Endometrial microvascular endothelial cells (primary cell): ENCODE results near the gene USP9X. TPM values are rescaled to one million over a fixed set of nuclear protein-coding genes. Genes with fewer than 3 reads are reported as not detected.
"Not testable (repeated sequence)": the region's sequence is repeated elsewhere in the genome, so short reads cannot be mapped to it uniquely, and the experiment has no call there.

Experiments used
- in situ Hi-C: cut with HindIII; loops from 2 replicates; pipeline ENCODE4 v1.10.0; 2017; ENCODE audit warnings: low sequenced_read_pairs, low pct_unique_long_range_greater_than_20kb; ENCODE audit errors: inconsistent ontology term
- total RNA-seq: library from RNA; depleted of rRNA; stranded (reverse); fragments of >200 nt; gene quantifications from one replicate; pipeline ENCODE4 v1.2.3, GENCODE V29; 2015; ENCODE audit errors: inconsistent ontology term

USP9X gene
- total RNA-seq, 1 donor from 2014 or later = 56.0 TPM

DNA sequence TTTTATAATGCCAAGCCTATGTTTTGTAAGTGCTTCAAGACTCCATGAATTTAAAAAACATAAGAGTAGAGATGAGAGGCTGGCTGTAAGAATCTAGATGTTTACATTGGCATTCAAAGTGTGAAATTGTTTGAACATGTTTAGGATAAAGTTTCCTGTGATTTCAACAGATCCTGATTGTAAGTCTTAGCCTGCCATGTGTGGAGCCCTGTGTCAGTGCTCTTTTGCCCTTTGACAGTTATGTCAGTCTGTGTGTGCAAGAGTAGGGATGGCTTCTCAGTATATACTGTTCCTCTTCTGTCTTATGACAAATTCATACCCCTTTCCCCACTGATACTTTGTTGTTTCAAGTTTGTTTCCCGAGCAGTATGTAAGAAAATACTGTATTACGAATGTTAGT, 68.2 kb downstream of the USP9X start:
- in situ Hi-C loops = no loop called here

DNA sequence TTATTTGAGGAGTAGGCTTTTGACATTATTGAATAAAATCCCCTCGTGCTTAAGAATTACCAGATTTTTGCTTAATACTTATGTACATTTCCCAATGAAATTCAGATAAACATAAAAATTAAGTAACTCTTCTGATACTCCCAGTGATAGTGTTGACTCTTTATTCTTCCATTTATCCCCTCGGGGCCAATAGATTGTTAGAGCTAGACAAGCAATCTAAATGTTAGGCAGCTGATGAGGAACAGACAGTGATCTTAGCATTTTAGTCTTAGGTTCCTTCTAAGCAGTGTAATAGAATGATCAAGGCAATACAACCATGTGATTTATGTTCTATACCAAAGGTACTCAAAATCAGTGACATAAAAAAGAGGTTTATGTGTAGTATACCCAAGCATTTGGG, 68.7 kb downstream of the USP9X start:
- in situ Hi-C loops = no loop called here

DNA sequence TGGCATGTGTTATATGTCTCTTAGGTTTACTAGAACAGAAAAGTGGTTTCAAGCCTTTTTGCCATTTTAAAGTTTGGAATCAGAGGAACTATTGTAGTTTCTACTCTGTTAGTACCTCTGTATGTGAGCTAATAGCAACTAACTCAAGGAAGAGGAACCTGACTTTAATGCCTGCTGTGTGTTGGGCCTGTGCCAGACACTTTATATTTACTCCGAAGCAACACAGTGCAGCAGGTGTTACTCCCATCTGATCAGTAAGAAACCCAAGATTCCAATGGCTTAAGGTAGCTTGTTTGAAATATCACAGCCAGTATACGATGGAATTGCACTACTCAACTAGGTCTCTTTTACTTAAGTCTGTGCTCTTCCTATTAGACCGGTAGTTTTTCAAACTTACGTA, 79.2 kb downstream of the USP9X start:
- in situ Hi-C loops = no loop called here

DNA sequence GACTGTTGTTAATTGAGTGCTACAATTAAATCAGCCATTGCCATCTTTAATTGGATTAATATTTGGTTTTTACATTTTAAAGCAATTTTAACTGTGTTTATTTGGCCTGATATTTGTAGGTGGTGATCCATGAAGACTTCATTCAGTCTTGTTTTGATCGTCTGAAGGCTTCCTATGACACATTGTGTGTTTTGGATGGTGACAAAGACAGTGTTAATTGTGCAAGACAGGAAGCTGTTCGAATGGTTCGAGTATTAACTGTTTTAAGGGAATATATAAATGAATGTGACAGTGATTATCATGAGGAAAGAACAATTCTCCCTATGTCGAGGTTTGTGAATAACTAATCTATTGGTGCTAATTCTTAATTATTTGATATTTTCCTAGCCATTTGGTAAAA, 82.6 kb downstream of the USP9X start:
- in situ Hi-C loops = no loop called here

DNA sequence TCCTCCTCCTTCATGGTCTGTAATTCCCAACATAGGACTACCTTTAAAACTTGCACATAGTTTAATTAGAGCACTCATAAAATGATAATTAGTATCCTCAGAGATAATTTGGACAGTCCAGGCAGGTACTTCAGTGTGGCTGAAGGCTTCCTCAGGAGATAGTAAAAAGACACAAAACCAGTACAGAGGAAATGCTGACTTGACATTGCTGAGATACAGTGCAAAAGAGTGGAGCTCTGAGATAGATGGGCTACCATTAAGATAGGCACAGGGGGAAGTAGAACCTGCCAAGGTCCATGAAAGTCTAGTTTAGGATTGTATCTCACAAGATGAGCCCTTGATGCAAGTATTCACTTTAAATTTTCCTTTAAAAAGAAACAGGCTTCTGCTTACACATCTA, 91.0 kb downstream of the USP9X start:
- in situ Hi-C loops = no loop called here

DNA sequence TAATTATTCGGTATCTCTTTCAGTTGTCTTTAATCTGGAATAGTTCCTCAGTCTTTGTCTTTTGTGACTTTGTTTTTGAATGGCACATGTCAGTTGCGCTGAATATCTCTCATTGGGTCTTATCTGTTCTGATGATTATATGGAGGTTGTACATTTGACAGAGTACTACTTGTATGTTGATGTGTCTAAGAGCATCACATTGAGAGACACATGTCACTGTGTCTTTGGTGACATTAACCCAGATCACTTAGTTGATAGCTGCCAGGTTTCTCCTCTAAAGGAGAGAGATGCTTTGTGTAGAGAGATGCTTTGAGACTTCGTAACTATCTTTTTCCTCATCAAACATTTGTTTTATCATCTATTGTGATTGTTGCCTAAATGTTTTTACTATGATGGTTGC, 92.1 kb downstream of the USP9X start:
- in situ Hi-C loops = no loop called here

DNA sequence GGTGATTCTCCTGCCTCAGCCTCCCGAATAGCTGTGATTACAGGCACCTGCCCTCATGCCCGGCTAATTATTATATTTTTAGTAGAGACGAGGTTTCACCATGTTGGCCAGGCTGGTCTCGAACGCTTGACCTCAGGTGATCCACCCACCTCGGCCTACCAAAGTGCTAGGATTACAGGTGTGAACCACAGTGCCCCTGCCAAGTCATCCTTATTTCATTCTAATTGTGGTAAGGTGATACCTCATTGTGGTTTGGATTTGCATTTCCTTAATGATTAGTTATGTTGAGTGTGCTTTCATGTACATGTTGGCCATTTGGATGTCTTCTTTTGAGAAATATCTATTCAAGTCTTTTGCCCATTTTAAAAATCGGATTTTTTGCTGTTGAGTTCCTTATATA, 93.0 kb downstream of the USP9X start:
- in situ Hi-C loops = no loop called here

DNA sequence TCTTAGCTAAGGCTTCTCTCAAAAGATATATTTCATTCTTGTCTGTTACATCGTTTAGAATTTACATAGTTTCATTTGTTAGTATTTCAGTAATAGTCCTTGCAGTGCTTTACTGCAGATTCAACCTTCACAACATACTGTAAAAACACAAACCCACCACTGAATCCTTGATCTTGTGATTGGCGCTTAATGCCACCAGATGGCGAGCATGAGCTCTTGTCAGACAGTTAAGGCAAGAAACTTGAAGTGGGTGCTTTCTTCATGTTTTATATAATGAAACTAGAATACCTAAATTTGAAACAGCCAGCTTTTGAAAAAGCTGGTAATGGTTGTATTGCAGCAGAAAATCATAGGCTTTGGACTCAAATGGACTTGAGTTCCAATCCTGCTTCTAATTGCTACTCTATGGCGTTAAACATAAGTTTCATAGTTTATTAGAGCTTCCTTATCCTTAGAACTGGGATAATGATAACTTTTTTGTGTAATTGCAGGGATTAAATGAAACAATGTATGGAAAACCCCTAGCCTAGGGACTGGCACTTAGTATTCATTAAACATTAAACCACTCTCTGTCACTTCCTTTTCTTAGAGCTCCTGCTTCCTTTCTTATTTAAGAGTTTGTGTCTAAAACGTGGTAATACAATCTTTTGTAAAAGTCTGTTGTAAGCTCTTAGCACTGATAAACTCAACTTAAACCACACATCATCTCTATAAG, 95.1 kb downstream of the USP9X start:
- in situ Hi-C loops = no loop called here

DNA sequence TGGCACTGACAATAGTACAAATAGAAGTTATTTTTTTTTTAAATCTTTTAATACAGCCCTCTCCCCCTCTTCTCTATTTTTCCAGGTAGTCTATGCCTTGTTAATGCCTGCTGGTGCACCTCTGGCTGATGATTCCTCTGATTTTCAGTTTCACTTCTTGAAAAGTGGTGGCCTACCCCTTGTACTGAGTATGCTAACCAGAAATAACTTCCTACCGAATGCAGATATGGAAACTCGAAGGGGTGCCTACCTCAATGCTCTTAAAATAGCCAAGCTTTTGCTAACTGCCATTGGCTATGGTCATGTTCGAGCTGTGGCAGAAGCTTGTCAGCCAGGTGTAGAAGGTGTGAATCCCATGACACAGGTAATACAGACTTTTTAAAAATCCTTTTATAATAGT, 99.1 kb downstream of the USP9X start:
- in situ Hi-C loops = no loop called here

DNA sequence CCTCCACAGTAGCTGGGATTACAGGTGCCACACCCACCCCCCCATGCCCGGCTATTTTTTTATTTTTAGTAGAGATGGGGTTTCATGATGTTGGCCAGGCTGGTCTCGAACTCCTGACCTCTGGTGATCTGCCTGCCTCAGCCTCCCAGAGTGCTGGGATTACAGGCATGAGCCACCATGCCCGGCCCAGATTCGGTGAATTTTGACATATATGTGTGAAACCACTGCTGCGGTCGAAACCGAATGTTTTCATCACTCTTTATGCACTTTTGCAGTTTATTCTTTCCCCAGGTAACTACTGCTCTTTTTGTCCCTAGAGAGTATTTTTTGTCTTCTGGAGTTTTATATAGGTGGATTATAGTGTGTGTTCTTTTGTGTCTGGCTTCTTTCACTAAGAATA, 101.7 kb downstream of the USP9X start:
- in situ Hi-C loops = not testable (repeated sequence)

DNA sequence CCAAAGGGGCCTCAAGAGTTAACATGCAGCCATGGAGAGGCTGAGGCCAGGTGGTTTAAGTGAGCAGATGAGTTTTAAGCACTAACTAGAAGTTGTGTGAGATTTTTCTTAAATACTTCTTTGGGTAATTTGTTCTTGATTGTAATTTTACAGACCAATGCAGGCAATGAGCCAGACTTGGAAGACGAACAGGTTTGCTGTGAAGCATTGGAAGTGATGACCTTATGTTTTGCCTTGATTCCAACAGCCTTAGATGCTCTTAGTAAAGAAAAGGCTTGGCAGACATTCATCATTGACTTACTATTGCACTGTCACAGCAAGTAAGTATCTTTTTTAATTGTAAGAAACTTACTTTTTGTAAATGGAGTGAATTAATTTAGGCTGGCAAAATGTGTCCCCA, 103.9 kb downstream of the USP9X start:
- in situ Hi-C loops = no loop called here

DNA sequence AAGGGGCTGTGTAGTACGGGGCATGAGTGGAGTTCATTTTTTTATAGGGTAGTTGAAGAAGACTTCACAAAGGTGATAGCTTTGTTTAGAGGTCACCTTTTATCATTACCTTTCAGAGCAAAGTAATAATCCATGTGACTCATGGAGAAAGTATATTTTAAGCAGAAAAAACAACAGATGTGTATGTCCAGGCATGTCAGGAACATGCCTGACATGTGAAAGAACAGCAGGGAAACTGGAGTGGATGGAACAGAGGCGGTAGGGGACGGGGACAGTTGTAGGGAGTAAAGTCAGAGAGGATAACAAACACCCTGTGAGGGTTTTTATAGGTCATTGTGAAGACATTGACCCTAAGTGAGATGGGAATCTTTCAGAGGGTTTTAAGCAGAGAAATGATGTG, 107.6 kb downstream of the USP9X start:
- in situ Hi-C loops = no loop called here

DNA sequence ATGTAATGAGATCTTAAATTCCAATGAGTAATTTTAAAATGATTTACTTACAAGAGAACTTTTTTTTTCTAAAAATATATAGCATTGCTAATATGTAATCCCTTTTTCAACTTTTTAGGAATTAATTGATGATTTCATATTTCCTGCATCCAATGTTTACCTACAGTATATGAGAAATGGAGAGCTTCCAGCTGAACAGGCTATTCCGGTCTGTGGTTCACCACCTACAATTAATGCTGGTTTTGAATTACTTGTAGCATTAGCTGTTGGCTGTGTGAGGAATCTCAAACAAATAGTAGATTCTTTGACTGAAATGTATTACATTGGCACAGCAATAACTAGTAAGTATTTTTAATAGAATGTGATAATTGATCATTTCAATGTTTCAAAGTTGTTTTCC, 113.2 kb downstream of the USP9X start:
- in situ Hi-C loops = no loop called here

DNA sequence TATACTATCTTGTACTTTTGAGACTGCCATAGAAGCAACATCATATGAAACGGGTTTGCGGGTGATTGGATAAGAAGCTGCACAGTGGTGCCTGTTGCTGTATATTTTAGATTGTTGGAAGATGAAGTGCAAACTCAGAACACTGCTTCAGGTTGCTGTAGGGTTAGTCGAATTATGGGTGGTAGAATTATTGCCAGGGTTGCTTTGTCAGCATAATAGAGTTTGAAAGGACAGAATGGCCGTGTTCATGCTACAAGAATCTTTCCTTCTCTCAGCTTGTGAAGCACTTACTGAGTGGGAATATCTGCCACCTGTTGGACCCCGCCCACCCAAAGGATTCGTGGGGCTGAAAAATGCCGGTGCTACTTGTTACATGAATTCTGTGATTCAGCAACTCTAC, 115.5 kb downstream of the USP9X start:
- in situ Hi-C loops = no loop called here

DNA sequence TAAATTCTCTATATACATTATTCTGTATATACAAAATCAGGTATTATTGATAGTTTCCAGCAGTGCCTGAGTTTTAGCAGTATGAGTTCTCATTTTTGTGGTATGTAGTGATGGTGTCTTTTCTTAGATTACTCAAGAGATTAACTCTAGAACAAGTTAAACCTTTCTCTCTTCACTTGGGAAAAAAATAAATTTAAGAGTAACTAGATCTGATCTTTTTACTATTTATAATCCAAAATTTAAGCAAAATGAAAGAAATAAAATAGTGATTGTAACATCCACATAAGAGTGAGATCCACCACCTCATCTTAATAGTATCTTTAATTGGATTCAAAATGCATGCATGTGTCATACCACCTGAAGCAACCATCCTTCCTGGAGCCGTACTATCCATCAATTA, 124.6 kb downstream of the USP9X start:
- in situ Hi-C loops = no loop called here

DNA sequence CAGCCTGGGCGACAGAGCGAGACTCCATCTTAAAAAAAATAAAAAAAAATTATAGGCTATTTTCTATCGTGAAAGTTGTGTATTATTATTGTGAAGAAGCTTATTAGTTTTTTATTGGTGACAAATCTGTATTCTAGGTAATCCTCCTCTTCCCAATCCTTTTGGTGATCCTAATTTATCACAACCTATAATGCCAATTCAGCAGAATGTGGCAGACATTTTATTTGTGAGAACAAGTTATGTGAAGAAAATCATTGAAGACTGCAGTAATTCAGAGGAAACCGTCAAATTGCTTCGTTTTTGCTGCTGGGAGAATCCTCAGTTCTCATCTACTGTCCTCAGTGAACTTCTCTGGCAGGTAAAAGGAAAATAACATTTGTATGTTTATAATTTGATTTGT, 139.4 kb downstream of the USP9X start:
- in situ Hi-C loops = no loop called here

DNA sequence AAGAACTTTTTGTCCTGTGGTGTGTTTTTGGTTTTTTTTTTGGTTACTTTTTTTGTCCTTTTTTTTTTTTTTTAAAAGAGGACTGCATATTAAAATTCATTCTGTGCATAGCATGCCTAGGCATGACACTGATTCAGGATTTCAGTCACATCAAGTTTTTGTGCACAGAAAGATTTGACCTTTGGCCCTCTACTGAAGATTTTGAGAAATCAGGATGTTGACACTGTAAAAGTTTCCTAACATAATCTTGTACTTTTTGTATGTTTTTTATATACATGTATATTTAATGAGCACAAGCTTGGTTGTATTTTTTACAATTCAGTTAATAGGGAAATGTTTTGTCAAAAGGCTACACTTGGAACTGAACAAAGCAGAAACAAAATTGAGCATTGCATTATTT, 148.7 kb downstream of the USP9X start:
- in situ Hi-C loops = no loop called here

DNA sequence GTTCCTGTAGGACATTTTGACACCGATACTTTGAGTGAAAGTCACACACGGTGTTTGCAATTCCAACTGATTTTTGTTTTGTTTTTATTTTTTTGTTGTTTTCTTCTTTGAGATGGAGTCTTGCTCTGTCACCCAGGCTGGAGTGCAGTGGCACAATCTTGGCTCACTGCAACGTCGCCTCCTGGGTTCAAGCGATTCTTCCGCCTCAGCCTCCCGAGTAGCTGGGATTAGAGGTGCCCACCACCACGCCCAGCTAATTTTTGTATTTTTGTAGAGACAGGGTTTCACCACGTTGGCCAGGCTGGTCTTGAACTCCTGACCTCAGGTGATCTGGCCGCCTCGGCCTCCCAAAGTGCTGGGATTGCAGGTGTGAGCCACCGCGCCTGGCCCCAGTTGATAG, 149.2 kb downstream of the USP9X start:
- in situ Hi-C loops = not testable (repeated sequence)

DNA sequence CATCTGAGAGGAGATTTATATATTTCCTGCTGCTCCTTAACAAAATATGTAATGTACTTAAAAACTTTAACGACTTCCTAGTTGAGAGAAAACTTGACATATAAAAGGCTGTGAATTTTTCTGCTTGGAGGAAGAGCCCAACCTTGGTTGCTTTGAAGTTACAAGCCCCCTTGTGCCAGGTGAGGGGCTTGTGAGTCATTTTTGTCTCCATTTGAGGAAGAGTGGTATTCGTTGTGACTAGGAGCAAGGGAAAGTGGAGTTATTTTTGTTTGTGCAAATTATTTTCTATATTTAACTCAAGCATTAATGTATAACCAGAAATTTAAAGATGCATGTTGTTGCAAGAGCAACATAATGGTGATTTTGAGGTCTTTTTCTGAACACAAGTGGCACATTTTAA, 149.7 kb downstream of the USP9X start:
- in situ Hi-C loops = no loop called here

DNA sequence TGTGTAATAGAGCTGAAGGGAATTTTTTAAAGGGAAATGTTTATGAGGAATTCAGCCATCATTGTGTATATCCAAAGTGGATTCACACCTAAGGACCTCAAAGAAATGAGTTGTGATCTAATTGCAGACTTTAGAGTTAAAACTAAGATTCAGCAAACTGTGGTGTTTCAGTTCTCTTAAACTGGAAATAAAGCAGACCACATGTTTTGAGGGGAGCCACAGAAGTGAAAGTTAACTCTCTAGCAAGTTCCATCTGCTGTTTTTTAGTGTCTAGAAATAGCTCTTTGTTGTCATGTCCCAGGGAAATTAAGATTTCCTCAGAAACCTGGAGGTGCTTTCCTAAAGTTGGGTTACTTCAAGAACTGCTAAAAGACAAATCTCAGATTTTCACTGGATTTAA, 151.4 kb downstream of the USP9X start:
- in situ Hi-C loops = no loop called here

DNA sequence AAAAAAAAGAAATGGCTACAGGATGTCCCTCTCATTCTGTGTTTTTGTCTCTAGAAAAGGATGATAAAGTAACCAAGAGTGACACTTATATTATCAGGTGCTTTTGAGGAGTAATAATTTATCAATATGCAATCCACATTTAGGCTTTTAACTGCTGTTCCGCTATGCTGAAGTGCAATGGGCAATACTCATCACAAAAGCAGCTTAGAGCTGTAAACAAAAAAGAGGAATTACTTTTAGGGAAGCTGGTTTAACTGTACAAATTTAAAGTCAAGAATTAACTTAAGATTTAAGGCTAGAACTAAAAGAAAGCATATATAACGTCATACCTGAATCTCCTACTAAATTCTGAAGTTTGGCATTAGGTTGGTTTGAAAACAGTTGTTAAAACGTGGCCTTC, 155.3 kb downstream of the USP9X start:
- in situ Hi-C loops = no loop called here
